ENCODE measurements around the gene STEAP4.

DNA sequence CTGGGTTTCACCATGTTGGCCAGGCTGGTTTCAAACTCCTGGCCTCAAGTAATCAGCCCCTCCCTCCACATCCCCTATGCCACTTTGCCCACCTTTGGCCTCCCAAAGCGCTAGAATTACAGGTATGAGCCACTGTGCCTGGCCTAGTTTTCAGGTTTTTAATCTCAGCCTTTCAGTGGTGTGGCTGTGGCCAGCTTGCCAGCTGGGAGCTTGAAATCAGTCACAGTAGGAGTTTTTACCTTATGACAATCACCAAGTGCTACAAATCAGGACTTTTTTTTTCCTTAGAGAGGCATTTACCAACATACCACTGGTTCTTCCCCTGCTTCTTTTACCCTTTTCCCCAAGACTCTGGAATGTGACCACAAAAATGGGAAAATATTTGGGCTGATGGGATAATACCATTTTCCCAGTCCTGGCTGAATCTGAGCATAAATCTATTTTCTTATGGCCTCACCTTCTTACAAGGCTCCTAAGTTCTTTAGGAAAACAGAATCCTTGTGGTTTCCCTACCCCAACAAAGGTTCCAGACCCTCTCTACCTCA is 6.2 kb downstream of the STEAP4 start:
- TF ChIP-seq, protein P1, sequence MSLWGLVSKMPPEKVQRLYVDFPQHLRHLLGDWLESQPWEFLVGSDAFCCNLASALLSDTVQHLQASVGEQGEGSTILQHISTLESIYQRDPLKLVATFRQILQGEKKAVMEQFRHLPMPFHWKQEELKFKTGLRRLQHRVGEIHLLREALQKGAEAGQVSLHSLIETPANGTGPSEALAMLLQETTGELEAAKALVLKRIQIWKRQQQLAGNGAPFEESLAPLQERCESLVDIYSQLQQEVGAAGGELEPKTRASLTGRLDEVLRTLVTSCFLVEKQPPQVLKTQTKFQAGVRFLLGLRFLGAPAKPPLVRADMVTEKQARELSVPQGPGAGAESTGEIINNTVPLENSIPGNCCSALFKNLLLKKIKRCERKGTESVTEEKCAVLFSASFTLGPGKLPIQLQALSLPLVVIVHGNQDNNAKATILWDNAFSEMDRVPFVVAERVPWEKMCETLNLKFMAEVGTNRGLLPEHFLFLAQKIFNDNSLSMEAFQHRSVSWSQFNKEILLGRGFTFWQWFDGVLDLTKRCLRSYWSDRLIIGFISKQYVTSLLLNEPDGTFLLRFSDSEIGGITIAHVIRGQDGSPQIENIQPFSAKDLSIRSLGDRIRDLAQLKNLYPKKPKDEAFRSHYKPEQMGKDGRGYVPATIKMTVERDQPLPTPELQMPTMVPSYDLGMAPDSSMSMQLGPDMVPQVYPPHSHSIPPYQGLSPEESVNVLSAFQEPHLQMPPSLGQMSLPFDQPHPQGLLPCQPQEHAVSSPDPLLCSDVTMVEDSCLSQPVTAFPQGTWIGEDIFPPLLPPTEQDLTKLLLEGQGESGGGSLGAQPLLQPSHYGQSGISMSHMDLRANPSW (CRISPR knock-in tag; conservative IDR thresholded peaks at IDR 0.05; ENCODE audit: low read depth) = no peak
- TF ChIP-seq, protein P2, sequence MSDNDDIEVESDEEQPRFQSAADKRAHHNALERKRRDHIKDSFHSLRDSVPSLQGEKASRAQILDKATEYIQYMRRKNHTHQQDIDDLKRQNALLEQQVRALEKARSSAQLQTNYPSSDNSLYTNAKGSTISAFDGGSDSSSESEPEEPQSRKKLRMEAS (CRISPR knock-in tag; IDR thresholded peaks at IDR 0.05) = no peak
- TF ChIP-seq, protein P3, sequence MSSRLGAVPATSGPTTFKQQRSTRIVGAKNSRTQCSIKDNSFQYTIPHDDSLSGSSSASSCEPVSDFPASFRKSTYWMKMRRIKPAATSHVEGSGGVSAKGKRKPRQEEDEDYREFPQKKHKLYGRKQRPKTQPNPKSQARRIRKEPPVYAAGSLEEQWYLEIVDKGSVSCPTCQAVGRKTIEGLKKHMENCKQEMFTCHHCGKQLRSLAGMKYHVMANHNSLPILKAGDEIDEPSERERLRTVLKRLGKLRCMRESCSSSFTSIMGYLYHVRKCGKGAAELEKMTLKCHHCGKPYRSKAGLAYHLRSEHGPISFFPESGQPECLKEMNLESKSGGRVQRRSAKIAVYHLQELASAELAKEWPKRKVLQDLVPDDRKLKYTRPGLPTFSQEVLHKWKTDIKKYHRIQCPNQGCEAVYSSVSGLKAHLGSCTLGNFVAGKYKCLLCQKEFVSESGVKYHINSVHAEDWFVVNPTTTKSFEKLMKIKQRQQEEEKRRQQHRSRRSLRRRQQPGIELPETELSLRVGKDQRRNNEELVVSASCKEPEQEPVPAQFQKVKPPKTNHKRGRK (CRISPR knock-in tag; IDR thresholded peaks at IDR 0.05; ENCODE audit: borderline replicate concordance) = no peak
- TF ChIP-seq, protein P4, sequence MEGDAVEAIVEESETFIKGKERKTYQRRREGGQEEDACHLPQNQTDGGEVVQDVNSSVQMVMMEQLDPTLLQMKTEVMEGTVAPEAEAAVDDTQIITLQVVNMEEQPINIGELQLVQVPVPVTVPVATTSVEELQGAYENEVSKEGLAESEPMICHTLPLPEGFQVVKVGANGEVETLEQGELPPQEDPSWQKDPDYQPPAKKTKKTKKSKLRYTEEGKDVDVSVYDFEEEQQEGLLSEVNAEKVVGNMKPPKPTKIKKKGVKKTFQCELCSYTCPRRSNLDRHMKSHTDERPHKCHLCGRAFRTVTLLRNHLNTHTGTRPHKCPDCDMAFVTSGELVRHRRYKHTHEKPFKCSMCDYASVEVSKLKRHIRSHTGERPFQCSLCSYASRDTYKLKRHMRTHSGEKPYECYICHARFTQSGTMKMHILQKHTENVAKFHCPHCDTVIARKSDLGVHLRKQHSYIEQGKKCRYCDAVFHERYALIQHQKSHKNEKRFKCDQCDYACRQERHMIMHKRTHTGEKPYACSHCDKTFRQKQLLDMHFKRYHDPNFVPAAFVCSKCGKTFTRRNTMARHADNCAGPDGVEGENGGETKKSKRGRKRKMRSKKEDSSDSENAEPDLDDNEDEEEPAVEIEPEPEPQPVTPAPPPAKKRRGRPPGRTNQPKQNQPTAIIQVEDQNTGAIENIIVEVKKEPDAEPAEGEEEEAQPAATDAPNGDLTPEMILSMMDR (IDR thresholded peaks at IDR 0.05) = no peak
- TF ChIP-seq, protein P5, sequence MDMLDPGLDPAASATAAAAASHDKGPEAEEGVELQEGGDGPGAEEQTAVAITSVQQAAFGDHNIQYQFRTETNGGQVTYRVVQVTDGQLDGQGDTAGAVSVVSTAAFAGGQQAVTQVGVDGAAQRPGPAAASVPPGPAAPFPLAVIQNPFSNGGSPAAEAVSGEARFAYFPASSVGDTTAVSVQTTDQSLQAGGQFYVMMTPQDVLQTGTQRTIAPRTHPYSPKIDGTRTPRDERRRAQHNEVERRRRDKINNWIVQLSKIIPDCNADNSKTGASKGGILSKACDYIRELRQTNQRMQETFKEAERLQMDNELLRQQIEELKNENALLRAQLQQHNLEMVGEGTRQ (CRISPR knock-in tag; IDR thresholded peaks at IDR 0.05) = no peak
- TF ChIP-seq SP1 (CRISPR knock-in tag; conservative IDR thresholded peaks at IDR 0.05) = no peak
